SK-N-SH treated with all-trans-retinoic acid at 6 μM for 48 hours (cell line): ENCODE results near the gene AMIGO3.

ENCODE experiments used
- ATAC-seq: fragments of 200-7000 bp; cut with Tn5 transposase; 3 replicates; pipeline ENCODE4 v1.9.1; 2020; ENCODE audit warnings: mild to moderate bottlenecking, moderate library complexity
- ARNTL ChIP-seq: fragments of 450-650 bp; formaldehyde crosslinking; IDR thresholded peaks from 2 replicates; pipeline ENCODE4 v1.5.0; 2020; ENCODE audit warnings: low read depth, mild to moderate bottlenecking, moderate library complexity, borderline replicate concordance
- BACH2 ChIP-seq: fragments of 250-450 bp; sonication (Bioruptor Pico); IDR thresholded peaks from 2 replicates; pipeline ENCODE4 v1.9.0; 2021; ENCODE audit warnings: mild to moderate bottlenecking, borderline replicate concordance
- CSDC2 ChIP-seq: fragments of 250-450 bp; sonication (Bioruptor Pico); IDR thresholded peaks from 2 replicates; pipeline ENCODE4 v1.5.0; 2020; ENCODE audit warnings: mild to moderate bottlenecking, moderate library complexity
- ESRRG ChIP-seq: fragments of 250-450 bp; sonication (Bioruptor Pico); IDR thresholded peaks from 2 replicates; pipeline ENCODE4 v1.6.1; 2021; ENCODE audit warnings: mild to moderate bottlenecking
- GLIS3 ChIP-seq: fragments of 250-450 bp; sonication (Bioruptor Pico); IDR thresholded peaks from 2 replicates; pipeline ENCODE4 v1.5.0; 2020; ENCODE audit warnings: mild to moderate bottlenecking, moderate library complexity
- ISL1 ChIP-seq: fragments of 250-450 bp; sonication (Bioruptor Pico); IDR thresholded peaks from 2 replicates; pipeline ENCODE4 v2.1.2; 2022; ENCODE audit warnings: mild to moderate bottlenecking, moderate library complexity
- OSR1 ChIP-seq: fragments of 250-450 bp; sonication (Bioruptor Pico); IDR thresholded peaks from 2 replicates; pipeline ENCODE4 v1.8.0; 2022; ENCODE audit warnings: moderate library complexity, mild to moderate bottlenecking, inconsistent platforms
- PATZ1 ChIP-seq: fragments of 250-450 bp; sonication (Bioruptor Pico); IDR thresholded peaks from 2 replicates; pipeline ENCODE4 v1.8.0; 2020; ENCODE audit warnings: mild to moderate bottlenecking, moderate library complexity, borderline replicate concordance
- PPARA ChIP-seq: fragments of 250-450 bp; sonication (Bioruptor Pico); IDR thresholded peaks from 2 replicates; pipeline ENCODE4 v1.5.0; 2020; ENCODE audit warnings: mild to moderate bottlenecking, borderline replicate concordance
- RARB ChIP-seq: fragments of 250-450 bp; sonication (Bioruptor Pico); IDR thresholded peaks from 2 replicates; pipeline ENCODE4 v1.8.0; 2021; ENCODE audit warnings: mild to moderate bottlenecking, moderate library complexity
- SNAI2 ChIP-seq: fragments of 250-450 bp; sonication (Bioruptor Pico); IDR thresholded peaks from 2 replicates; pipeline ENCODE4 v1.5.0; 2020; ENCODE audit warnings: mild to moderate bottlenecking, moderate library complexity
- TCF4 ChIP-seq: fragments of 250-450 bp; sonication (Bioruptor Pico); IDR thresholded peaks from 2 replicates; pipeline ENCODE4 v1.8.0; 2021; ENCODE audit warnings: mild to moderate bottlenecking, moderate library complexity, borderline replicate concordance
- TOX ChIP-seq: fragments of 250-450 bp; sonication (Bioruptor Pico); IDR thresholded peaks from 2 replicates; pipeline ENCODE4 v1.8.0; 2021; ENCODE audit warnings: mild to moderate bottlenecking, moderate library complexity, borderline replicate concordance
- TSHZ2 ChIP-seq: fragments of 250-450 bp; sonication (Bioruptor Pico); IDR thresholded peaks from 2 replicates; pipeline ENCODE4 v1.5.0; 2020; ENCODE audit warnings: mild to moderate bottlenecking, moderate library complexity
- ZC3H10 ChIP-seq: fragments of 250-450 bp; sonication (Bioruptor Pico); IDR thresholded peaks from 2 replicates; pipeline ENCODE4 v1.5.1; 2021; ENCODE audit warnings: mild to moderate bottlenecking, moderate library complexity
- ZFP3 ChIP-seq: fragments of 250-450 bp; sonication (Bioruptor Pico); IDR thresholded peaks from 2 replicates; pipeline ENCODE4 v1.5.0; 2020; ENCODE audit warnings: mild to moderate bottlenecking, moderate library complexity
- ZFP30 ChIP-seq: fragments of 450-650 bp; formaldehyde crosslinking; IDR thresholded peaks from 2 replicates; pipeline ENCODE4 v1.5.0; 2022; ENCODE audit warnings: mild to moderate bottlenecking, moderate library complexity
- ZNF565 ChIP-seq: fragments of 450-650 bp; formaldehyde crosslinking; conservative IDR thresholded peaks from 2 replicates; pipeline ENCODE4 v1.5.0; 2020; ENCODE audit warnings: low read depth, mild to moderate bottlenecking, moderate library complexity
- ZNF70 ChIP-seq: fragments of 450-650 bp; formaldehyde crosslinking; IDR thresholded peaks from 2 replicates; pipeline ENCODE4 v1.5.0; 2020; ENCODE audit warnings: mild to moderate bottlenecking, moderate library complexity
- ZNF8 ChIP-seq: fragments of 450-650 bp; formaldehyde crosslinking; IDR thresholded peaks from 2 replicates; pipeline ENCODE4 v1.5.0; 2020; ENCODE audit warnings: mild to moderate bottlenecking, moderate library complexity
- TF ChIP-seq, protein P1 (sequence below): fragments of 250-450 bp; sonication (Bioruptor Pico); IDR thresholded peaks from 2 replicates; pipeline ENCODE4 v1.8.0; 2021; ENCODE audit warnings: low read depth, mild to moderate bottlenecking, moderate library complexity, borderline replicate concordance
- TF ChIP-seq, protein P2 (sequence below): fragments of 250-450 bp; sonication (Bioruptor Pico); IDR thresholded peaks from 2 replicates; pipeline ENCODE4 v1.5.1; 2021; ENCODE audit warnings: mild to moderate bottlenecking, moderate library complexity

AMIGO3 gene

GRCh38 chr3:49721596-49721895 is 2.1 kb upstream of the AMIGO3 start:
- no peak for ATAC-seq
- TF ChIP-seq RARB (no peak), ZFP3 (CRISPR knock-in tag) (no peak), ZNF8 (no peak), OSR1 (CRISPR knock-in tag) (no peak), SNAI2 (no peak), TSHZ2 (CRISPR knock-in tag) (no peak), TOX (CRISPR knock-in tag) (no peak), BACH2 (CRISPR knock-in tag) (no peak), CSDC2 (CRISPR knock-in tag) (no peak), ISL1 (CRISPR knock-in tag) (no peak), ZNF70 (no peak), ARNTL (CRISPR knock-in tag) (no peak), ZC3H10 (no peak), ZFP30 (CRISPR knock-in tag) (no peak)
- TF ChIP-seq, protein P1, sequence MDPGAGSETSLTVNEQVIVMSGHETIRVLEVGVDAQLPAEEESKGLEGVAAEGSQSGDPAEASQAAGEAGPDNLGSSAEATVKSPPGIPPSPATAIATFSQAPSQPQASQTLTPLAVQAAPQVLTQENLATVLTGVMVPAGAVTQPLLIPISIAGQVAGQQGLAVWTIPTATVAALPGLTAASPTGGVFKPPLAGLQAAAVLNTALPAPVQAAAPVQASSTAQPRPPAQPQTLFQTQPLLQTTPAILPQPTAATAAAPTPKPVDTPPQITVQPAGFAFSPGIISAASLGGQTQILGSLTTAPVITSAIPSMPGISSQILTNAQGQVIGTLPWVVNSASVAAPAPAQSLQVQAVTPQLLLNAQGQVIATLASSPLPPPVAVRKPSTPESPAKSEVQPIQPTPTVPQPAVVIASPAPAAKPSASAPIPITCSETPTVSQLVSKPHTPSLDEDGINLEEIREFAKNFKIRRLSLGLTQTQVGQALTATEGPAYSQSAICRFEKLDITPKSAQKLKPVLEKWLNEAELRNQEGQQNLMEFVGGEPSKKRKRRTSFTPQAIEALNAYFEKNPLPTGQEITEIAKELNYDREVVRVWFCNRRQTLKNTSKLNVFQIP (CRISPR knock-in tag): no peak

GRCh38 chr3:49720855-49721595 is 1.5 kb upstream of the AMIGO3 start:
- ATAC-seq: no peak
- TF ChIP-seq GLIS3 (CRISPR knock-in tag) (no peak), CSDC2 (CRISPR knock-in tag) (no peak), PATZ1 (CRISPR knock-in tag) (no peak), ZNF565 (no peak), RARB (no peak), ZNF8 (no peak), ZNF70 (no peak), ZC3H10 (no peak), ZFP30 (CRISPR knock-in tag) (no peak), TOX (CRISPR knock-in tag) (no peak), ZFP3 (CRISPR knock-in tag) (no peak), TCF4 (CRISPR knock-in tag) (no peak), BACH2 (CRISPR knock-in tag) (no peak), TSHZ2 (CRISPR knock-in tag) (no peak), PPARA (CRISPR knock-in tag) (no peak), ESRRG (CRISPR knock-in tag) (no peak)
- TF ChIP-seq, protein P1 (CRISPR knock-in tag): no peak
- TF ChIP-seq, protein P2, sequence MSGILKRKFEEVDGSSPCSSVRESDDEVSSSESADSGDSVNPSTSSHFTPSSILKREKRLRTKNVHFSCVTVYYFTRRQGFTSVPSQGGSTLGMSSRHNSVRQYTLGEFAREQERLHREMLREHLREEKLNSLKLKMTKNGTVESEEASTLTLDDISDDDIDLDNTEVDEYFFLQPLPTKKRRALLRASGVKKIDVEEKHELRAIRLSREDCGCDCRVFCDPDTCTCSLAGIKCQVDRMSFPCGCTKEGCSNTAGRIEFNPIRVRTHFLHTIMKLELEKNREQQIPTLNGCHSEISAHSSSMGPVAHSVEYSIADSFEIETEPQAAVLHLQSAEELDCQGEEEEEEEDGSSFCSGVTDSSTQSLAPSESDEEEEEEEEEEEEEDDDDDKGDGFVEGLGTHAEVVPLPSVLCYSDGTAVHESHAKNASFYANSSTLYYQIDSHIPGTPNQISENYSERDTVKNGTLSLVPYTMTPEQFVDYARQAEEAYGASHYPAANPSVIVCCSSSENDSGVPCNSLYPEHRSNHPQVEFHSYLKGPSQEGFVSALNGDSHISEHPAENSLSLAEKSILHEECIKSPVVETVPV: no peak
